ENCODE results near the gene ILDR2. TPM values are rescaled to one million over a fixed set of nuclear protein-coding genes. Genes with fewer than 3 reads are reported as not detected.

ILDR2 gene
- total and polyA plus RNA-seq, 3 donors from 2014 or later: 36.8 to 217 (median 172) TPM

GRCh38 chr1:166905900-166906299 lies 69.4 kb downstream of the ILDR2 start:
- no peak overlapping the region for H3K27ac ChIP-seq
- no peaks in the 10 kb centered on the region for H3K36me3 ChIP-seq (ENCODE audit: low read depth, missing control alignments)
- H3K4me1 ChIP-seq: no peaks in the 10 kb centered on the region
- H3K9me3 ChIP-seq: no peaks in the 10 kb centered on the region
- no peak for DNase-seq
- H3K27me3 ChIP-seq: no peaks in the 10 kb centered on the region
- WGBS, 2 donors: 69 to 73% methylated on average over 3 of the region's 3 CpGs
- intact Hi-C loops (cut with DNase I; ENCODE audit: low total_unique reads): no loop called here
- no peak for TF ChIP-seq CTCF (IDR thresholded peaks at IDR 0.05)
- no peak for TF ChIP-seq POLR2A (IDR thresholded peaks at IDR 0.05)
- no peak overlapping the region for H3K4me3 ChIP-seq

- DNase-seq: no peak
- H3K4me1 ChIP-seq: no peaks in the 10 kb centered on the region
- no peak overlapping the region for H3K27ac ChIP-seq
- no peaks in the 10 kb centered on the region for H3K27me3 ChIP-seq
- intact Hi-C loops (cut with DNase I; ENCODE audit: low total_unique reads): no loop called here
- H3K9me3 ChIP-seq: no peaks in the 10 kb centered on the region
- no peak overlapping the region for H3K4me3 ChIP-seq
- no peaks in the 10 kb centered on the region for H3K36me3 ChIP-seq (ENCODE audit: low read depth, missing control alignments)
- 44 to 52% methylated on average over 2 of the region's 2 CpGs for WGBS, 2 donors
- TF ChIP-seq POLR2A (IDR thresholded peaks at IDR 0.05): no peak
- no peak for TF ChIP-seq CTCF (IDR thresholded peaks at IDR 0.05)
These were observed 70.2 kb downstream of the ILDR2 start for GRCh38 chr1:166905136-166905535.

- H3K4me3 ChIP-seq: no peak overlapping the region
- 50 to 69% methylated on average over 1 of the region's 1 CpG for WGBS, 2 donors
- no peak for TF ChIP-seq CTCF (IDR thresholded peaks at IDR 0.05)
- TF ChIP-seq POLR2A (IDR thresholded peaks at IDR 0.05): no peak
- no peaks in the 10 kb centered on the region for H3K36me3 ChIP-seq (ENCODE audit: low read depth, missing control alignments)
- DNase-seq: no peak
- H3K27ac ChIP-seq: no peak overlapping the region
- intact Hi-C loops (cut with DNase I; ENCODE audit: low total_unique reads): no loop called here
- no peaks in the 10 kb centered on the region for H3K9me3 ChIP-seq
- H3K27me3 ChIP-seq: no peaks in the 10 kb centered on the region
- H3K4me1 ChIP-seq: no peaks in the 10 kb centered on the region
These were observed 72.1 kb downstream of the ILDR2 start for GRCh38 chr1:166903232-166903631.

- Histone ChIP-seq H3K9me3 (no peaks in the 10 kb centered on the region), H3K27me3 (no peaks in the 10 kb centered on the region), H3K4me1 (no peaks in the 10 kb centered on the region), H3K27ac (no peak overlapping the region), H3K4me3 (no peak overlapping the region), H3K36me3 (ENCODE audit: low read depth, missing control alignments) (no peaks in the 10 kb centered on the region)
- 80 to 90% methylated on average over 1 of the region's 1 CpG for WGBS, 2 donors
- no peak for DNase-seq
- intact Hi-C loops (cut with DNase I; ENCODE audit: low total_unique reads): no loop called here
- no peak for TF ChIP-seq CTCF (IDR thresholded peaks at IDR 0.05)
These were observed 73.1 kb downstream of the ILDR2 start for GRCh38 chr1:166902279-166902678.

- Histone ChIP-seq H3K4me3 (no peak overlapping the region), H3K4me1 (no peaks in the 10 kb centered on the region), H3K27me3 (no peaks in the 10 kb centered on the region), H3K9me3 (no peaks in the 10 kb centered on the region), H3K27ac (no peak overlapping the region), H3K36me3 (ENCODE audit: low read depth, missing control alignments) (no peaks in the 10 kb centered on the region)
- TF ChIP-seq POLR2A (IDR thresholded peaks at IDR 0.05) (no peak), CTCF (IDR thresholded peaks at IDR 0.05) (no peak)
- no peak for DNase-seq
- WGBS, 2 donors: 52 to 59% methylated on average over 4 of the region's 4 CpGs
- intact Hi-C loops (cut with DNase I; ENCODE audit: low total_unique reads): no loop called here
These were observed 74.4 kb downstream of the ILDR2 start for GRCh38 chr1:166900987-166901386.
